SHP77 (cell line): ENCODE data around the gene KRT82.

Experiments
- DNase-seq, 2 experiments: peaks; one replicate each; lab custom pipeline; 2025; lab: John Stamatoyannopoulos, UW

Gene KRT82

GRCh38 chr12:52435659-52435999, 29.5 kb upstream of the KRT82 start:
- no peak for DNase-seq

GRCh38 chr12:52434760-52435530, 28.8 kb upstream of the KRT82 start:
- DNase-seq, result no peak

- no peak for DNase-seq
These were observed 28.1 kb upstream of the KRT82 start, which contains the start of gene KRT75 for GRCh38 chr12:52434081-52434733. KRT75 (minus strand) TSS chr12:52434371; CDS start chr12:52434304, 67 bp downstream.

GRCh38 chr12:52433501-52434080, 27.5 kb upstream of the KRT82 start:
- DNase-seq, result no peak

- DNase-seq, result no peak
These were observed 26.5 kb upstream of the KRT82 start for GRCh38 chr12:52432559-52433207.

GRCh38 chr12:52428121-52428520, 22.0 kb upstream of the KRT82 start:
- DNase-seq, result no peak

GRCh38 chr12:52427083-52427482, 20.9 kb upstream of the KRT82 start:
- DNase-seq, result no peak

- no peak for DNase-seq
These were observed 19.9 kb upstream of the KRT82 start for GRCh38 chr12:52426034-52426433.

- DNase-seq, result no peak
These were observed 19.3 kb upstream of the KRT82 start for GRCh38 chr12:52425466-52425865.

- no peak for DNase-seq
These were observed 17.7 kb upstream of the KRT82 start for GRCh38 chr12:52423661-52424500.

- DNase-seq, result no peak
These were observed 16.9 kb upstream of the KRT82 start for GRCh38 chr12:52423035-52423434.

- no peak for DNase-seq
These were observed 13.5 kb upstream of the KRT82 start for GRCh38 chr12:52419656-52420055.

GRCh38 chr12:52418576-52419110, 12.5 kb upstream of the KRT82 start:
- DNase-seq, result no peak

GRCh38 chr12:52417740-52418139, 11.6 kb upstream of the KRT82 start:
- DNase-seq, result no peak

- no peak for DNase-seq
These were observed 10.7 kb upstream of the KRT82 start for GRCh38 chr12:52416795-52417194.

GRCh38 chr12:52415870-52416750, 10.0 kb upstream of the KRT82 start:
- DNase-seq, result no peak

GRCh38 chr12:52414936-52415335, 8.8 kb upstream of the KRT82 start:
- no peak for DNase-seq

GRCh38 chr12:52413782-52414345, 7.7 kb upstream of the KRT82 start:
- no peak for DNase-seq

- DNase-seq, result no peak
These were observed 7.1 kb upstream of the KRT82 start for GRCh38 chr12:52413202-52413601.

- no peak for DNase-seq
These were observed 5.7 kb upstream of the KRT82 start for GRCh38 chr12:52411815-52412214.
